DOHH2 (cell line): ENCODE data around the gene BAHD1.

Experiments
- H3F3A ChIP-seq: fragments of 200-600 bp; sonication (generic), shearing (Covaris generic); 2 replicates; pipeline ENCODE4 v1.6.0; 2016; ENCODE audit warnings: antibody characterized with exemption, mild to moderate bottlenecking; ENCODE audit not compliant: control insufficient read depth, insufficient read depth
- H3K27ac ChIP-seq: fragments of 200-600 bp; sonication (generic); 2 replicates; pipeline ENCODE4 v1.5.1; 2014; ENCODE audit warnings: low read depth, mild to moderate bottlenecking, low read length, moderate library complexity
- H3K27me3 ChIP-seq: fragments of 200-600 bp; sonication (generic); 2 replicates; pipeline ENCODE4 v1.6.1; 2014; ENCODE audit warnings: mild to moderate bottlenecking, low read length, mixed read lengths; ENCODE audit not compliant: control insufficient read depth
- H3K36me3 ChIP-seq: fragments of 200-600 bp; sonication (generic); 2 replicates; pipeline ENCODE4 v1.6.1; 2014; ENCODE audit warnings: mild to moderate bottlenecking, low read length, moderate library complexity, mixed read lengths; ENCODE audit not compliant: control insufficient read depth
- H3K4me1 ChIP-seq: fragments of 200-600 bp; sonication (generic); 2 replicates; pipeline ENCODE4 v1.6.1; 2014; ENCODE audit warnings: mild to moderate bottlenecking, low read length, mixed read lengths; ENCODE audit not compliant: control insufficient read depth
- H3K4me2 ChIP-seq: fragments of 200-600 bp; sonication (generic); 2 replicates; pipeline ENCODE4 v1.6.0; 2014; ENCODE audit warnings: mild to moderate bottlenecking, low read length, moderate library complexity
- H3K4me3 ChIP-seq: fragments of 200-600 bp; sonication (generic); 2 replicates; pipeline ENCODE4 v1.5.1; 2014; ENCODE audit warnings: mild to moderate bottlenecking, low read length, mixed read lengths
- H3K79me2 ChIP-seq: fragments of 200-600 bp; sonication (generic); 2 replicates; pipeline ENCODE4 v1.6.1; 2014; ENCODE audit warnings: mild to moderate bottlenecking, low read length, mixed read lengths; ENCODE audit not compliant: control insufficient read depth
- H3K9me2 ChIP-seq: fragments of 200-600 bp; sonication (generic); replicated peaks from 2 replicates; pipeline ENCODE4 v1.6.1; 2014; ENCODE audit warnings: mild to moderate bottlenecking, low read length, mixed read lengths; ENCODE audit not compliant: control insufficient read depth
- H3K9me3 ChIP-seq: fragments of 200-600 bp; sonication (generic); 2 replicates; pipeline ENCODE4 v1.6.1; 2014; ENCODE audit warnings: antibody characterized with exemption, low read length, mixed read lengths; ENCODE audit not compliant: control insufficient read depth, insufficient read depth
- H4K20me1 ChIP-seq: fragments of 200-600 bp; sonication (generic); 2 replicates; pipeline ENCODE4 v1.6.0; 2014; ENCODE audit warnings: low read depth, mild to moderate bottlenecking, antibody characterized with exemption, low read length, moderate library complexity; ENCODE audit not compliant: control insufficient read depth, insufficient read depth
- CTCF ChIP-seq: fragments of 200-600 bp; sonication (generic); IDR thresholded peaks from one replicate; pipeline ENCODE4 v1.5.1; 2014; ENCODE audit warnings: antibody characterized with exemption, mild to moderate bottlenecking, low read depth, low read length; ENCODE audit not compliant: poor library complexity, severe bottlenecking
- EZH2phosphoT487 ChIP-seq: fragments of 200-600 bp; sonication (generic); IDR thresholded peaks from 2 replicates; pipeline ENCODE4 v1.6.1; 2017; ENCODE audit warnings: borderline replicate concordance, mild to moderate bottlenecking, antibody characterized with exemption, low read length, moderate library complexity, mixed read lengths

The BAHD1 gene

GRCh38 chr15:40420071-40420713, 20.6 kb upstream of the BAHD1 start:
- Histone ChIP-seq H3K4me2 (no peak overlapping the region), H3K27me3 (peaks cover 3% of the 10 kb centered on the region; the same call in 1 of the 2 replicates), H3K4me3 (no peak overlapping the region), H3K79me2 (no peaks in the 10 kb centered on the region), H3K9me3 (no peaks in the 10 kb centered on the region), H3K27ac (no peak overlapping the region), H3K36me3 (peaks cover 8% of the 10 kb centered on the region; the same call in 1 of the 2 replicates), H3F3A (no peaks in the 10 kb centered on the region), H3K9me2 (no peaks in the 10 kb centered on the region), H3K4me1 (peaks cover 3% of the 10 kb centered on the region; the same call in 1 of the 2 replicates), H4K20me1 (no peaks in the 10 kb centered on the region)
- TF ChIP-seq CTCF (no peak), EZH2phosphoT487 (no peak)

GRCh38 chr15:40420793-40421192, 20.0 kb upstream of the BAHD1 start:
- Histone ChIP-seq H3K4me2 (no peak overlapping the region), H3K27me3 (peaks cover 3% of the 10 kb centered on the region; the same call in 1 of the 2 replicates), H3K4me3 (no peak overlapping the region), H3K9me3 (no peaks in the 10 kb centered on the region), H4K20me1 (no peaks in the 10 kb centered on the region), H3K27ac (no peak overlapping the region), H3F3A (no peaks in the 10 kb centered on the region), H3K9me2 (no peaks in the 10 kb centered on the region), H3K4me1 (peaks cover 3% of the 10 kb centered on the region; the same call in 1 of the 2 replicates), H3K36me3 (peaks cover 5% of the 10 kb centered on the region; the same call in 1 of the 2 replicates), H3K79me2 (no peaks in the 10 kb centered on the region)
- no peak for TF ChIP-seq EZH2phosphoT487
- no peak for TF ChIP-seq CTCF

GRCh38 chr15:40421246-40422157, 19.3 kb upstream of the BAHD1 start:
- Histone ChIP-seq H3K27ac (no peak overlapping the region), H3K4me3 (no peak overlapping the region), H3K9me3 (no peaks in the 10 kb centered on the region), H3K4me1 (peaks cover 3% of the 10 kb centered on the region; the same call in 1 of the 2 replicates), H3F3A (no peaks in the 10 kb centered on the region), H3K27me3 (peaks cover 3% of the 10 kb centered on the region; the same call in 1 of the 2 replicates), H4K20me1 (no peaks in the 10 kb centered on the region), H3K9me2 (no peaks in the 10 kb centered on the region), H3K36me3 (peaks cover 3% of the 10 kb centered on the region; the same call in 1 of the 2 replicates), H3K4me2 (peak overlapping the region; percentile 45), H3K79me2 (no peaks in the 10 kb centered on the region)
- peak; percentile 86 for TF ChIP-seq CTCF
- no peak for TF ChIP-seq EZH2phosphoT487
